Adrenal gland (tissue), 5 donors: ENCODE results near the gene KCNJ3.

Experiments
- POLR2A ChIP-seq, 2 donors: fragments of 450-650 bp; IDR thresholded peaks; one replicate each; pipeline ENCODE4 v1.6.1; 2017; ENCODE audit warnings: antibody characterized with exemption in 2 of 2, mild to moderate bottlenecking in 2 of 2, moderate library complexity in 1 of 2
- TF ChIP-seq, protein P1 (sequence below), 6 experiments: fragments of 450-650 bp in 4 of 6; fragments of 200-600 bp in 2 of 6; sonication (generic) in 1 of 6; IDR thresholded peaks; 1 replicate in 5 of 6; 2 replicates in 1 of 6; pipeline versions ENCODE4 v1.5.1 to v1.8.0; 2016 to 2021; ENCODE audit warnings: antibody characterized with exemption in 6 of 6, mild to moderate bottlenecking in 2 of 6, moderate library complexity in 1 of 6
- donor health status: DM: no; HTN: no; CAD: no.

DNA sequence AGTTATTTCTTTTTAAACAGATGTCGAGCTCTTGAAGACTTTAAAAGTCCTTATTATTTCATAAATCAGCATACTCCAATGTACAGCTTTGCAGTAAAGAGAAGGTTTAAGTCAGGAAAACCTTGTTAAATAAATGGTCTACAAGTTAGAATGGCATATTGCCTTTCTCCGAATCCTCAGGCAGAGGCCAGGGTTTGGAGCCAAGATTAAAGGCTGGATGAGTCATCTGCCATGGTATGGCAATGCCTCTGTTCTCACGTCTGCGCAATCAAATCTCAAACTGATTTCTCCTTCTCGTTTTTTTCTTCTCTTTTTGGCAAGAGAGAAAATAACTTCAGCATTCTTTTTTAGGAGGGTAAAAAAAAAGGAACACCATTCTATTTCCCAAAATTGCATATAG lies 5.6 kb upstream of the KCNJ3 start:
- TF ChIP-seq POLR2A (IDR thresholded peaks at IDR 0.05): no peak
- TF ChIP-seq, protein P1, sequence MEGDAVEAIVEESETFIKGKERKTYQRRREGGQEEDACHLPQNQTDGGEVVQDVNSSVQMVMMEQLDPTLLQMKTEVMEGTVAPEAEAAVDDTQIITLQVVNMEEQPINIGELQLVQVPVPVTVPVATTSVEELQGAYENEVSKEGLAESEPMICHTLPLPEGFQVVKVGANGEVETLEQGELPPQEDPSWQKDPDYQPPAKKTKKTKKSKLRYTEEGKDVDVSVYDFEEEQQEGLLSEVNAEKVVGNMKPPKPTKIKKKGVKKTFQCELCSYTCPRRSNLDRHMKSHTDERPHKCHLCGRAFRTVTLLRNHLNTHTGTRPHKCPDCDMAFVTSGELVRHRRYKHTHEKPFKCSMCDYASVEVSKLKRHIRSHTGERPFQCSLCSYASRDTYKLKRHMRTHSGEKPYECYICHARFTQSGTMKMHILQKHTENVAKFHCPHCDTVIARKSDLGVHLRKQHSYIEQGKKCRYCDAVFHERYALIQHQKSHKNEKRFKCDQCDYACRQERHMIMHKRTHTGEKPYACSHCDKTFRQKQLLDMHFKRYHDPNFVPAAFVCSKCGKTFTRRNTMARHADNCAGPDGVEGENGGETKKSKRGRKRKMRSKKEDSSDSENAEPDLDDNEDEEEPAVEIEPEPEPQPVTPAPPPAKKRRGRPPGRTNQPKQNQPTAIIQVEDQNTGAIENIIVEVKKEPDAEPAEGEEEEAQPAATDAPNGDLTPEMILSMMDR (IDR thresholded peaks at IDR 0.05): no peak
